Sigmoid colon (tissue), 4 donors: ENCODE measurements around the gene FTCD.

Experiments used
- CTCF ChIP-seq, 4 experiments: fragments of 450-650 bp in 3 of 4; fragments of 200-600 bp in 1 of 4; IDR thresholded peaks; one replicate each; pipeline ENCODE4 v1.5.1; 2016 to 2019; ENCODE audit warnings: antibody characterized with exemption in 4 of 4, mild to moderate bottlenecking in 3 of 4, moderate library complexity in 2 of 4
- EP300 ChIP-seq, 4 donors: sonication (generic); formaldehyde crosslinking; IDR thresholded peaks; one replicate each; pipeline ENCODE4 v1.6.1; 2017; ENCODE audit warnings: antibody characterized with exemption in 4 of 4
- POLR2AphosphoS5 ChIP-seq, 4 donors: sonication (generic); formaldehyde crosslinking; IDR thresholded peaks; one replicate each; pipeline ENCODE4 v1.6.1; 2017; ENCODE audit warnings: antibody characterized with exemption in 4 of 4

- TF ChIP-seq POLR2AphosphoS5 (IDR thresholded peaks at IDR 0.05), result no peak
- no peak for TF ChIP-seq CTCF (IDR thresholded peaks at IDR 0.05)
- no peak for TF ChIP-seq EP300 (IDR thresholded peaks at IDR 0.05)
These were observed 30.3 kb upstream of the FTCD start for GRCh38 chr21:46185716-46186115.
